ENCODE results near the gene UBXN2A. TPM values are rescaled to one million over a fixed set of nuclear protein-coding genes. Genes with fewer than 3 reads are reported as not detected.
"Not testable (repeated sequence)": the region's sequence is repeated elsewhere in the genome, so short reads cannot be mapped to it uniquely, and the experiment has no call there.

The UBXN2A gene
- total RNA-seq, 2 experiments from 2014 or later = 9.6 to 11.9 TPM

DNA sequence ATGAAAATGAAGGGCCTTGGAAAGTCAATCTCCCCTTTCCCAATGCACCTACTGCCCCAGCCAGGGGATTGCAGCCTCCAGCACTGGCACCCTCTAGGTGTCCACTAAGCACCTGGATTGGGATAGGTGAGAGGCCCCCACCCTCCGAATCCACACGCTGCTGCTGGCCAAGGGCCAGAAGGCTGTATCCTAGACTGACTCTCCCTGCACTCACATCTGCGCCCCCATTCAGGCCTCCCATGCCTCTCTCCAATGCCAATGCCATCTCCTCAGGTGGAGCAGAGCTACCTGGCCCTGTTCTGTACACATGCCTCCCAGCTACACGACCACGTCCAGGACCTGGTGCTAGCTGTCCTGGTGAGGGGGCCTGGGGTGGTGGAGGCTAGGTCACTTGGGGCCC lies 79.5 kb downstream of the UBXN2A start:
- CTCF ChIA-PET = interaction anchor here (0.6 to 1.4 kb wide), 2 partner anchors 10 to 32 kb away, joined by 3 read pairs; no protein-coding TSS in a partner anchor
- Mint-ChIP-seq H3K27me3 (no peaks in the 10 kb centered on the region), H3K9me3 (no peaks in the 10 kb centered on the region), H3K4me3 (no peak overlapping the region), H3K36me3 (ENCODE audit: low read depth) (no peaks in the 10 kb centered on the region), H3K4me1 (no peaks in the 10 kb centered on the region), H3K27ac (no peak overlapping the region)
- DNase-seq = no peak
- POLR2A ChIA-PET = no interaction called here

DNA sequence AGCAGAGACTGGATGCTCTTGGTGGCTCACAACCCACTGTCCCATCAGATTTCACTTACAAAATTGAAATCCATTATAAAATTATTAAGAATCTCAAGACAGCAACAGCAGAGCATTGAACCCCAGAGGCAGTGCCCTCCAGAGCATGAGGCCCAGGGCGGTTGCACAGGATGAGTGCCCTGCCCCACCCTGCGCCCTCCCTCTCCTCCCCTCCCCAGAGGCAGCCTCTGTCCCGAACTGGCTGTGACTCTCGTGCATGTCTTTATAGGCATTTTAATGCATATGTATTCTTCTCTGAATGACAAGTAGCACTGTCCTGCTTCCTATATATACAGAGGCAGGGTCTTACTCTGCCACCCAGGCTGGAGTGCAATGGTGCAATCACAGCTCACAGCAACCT lies 80.0 kb downstream of the UBXN2A start:
- no peak overlapping the region for H3K4me3 Mint-ChIP-seq
- no peaks in the 10 kb centered on the region for H3K9me3 Mint-ChIP-seq
- ChIA-PET CTCF (interaction anchor here (1.4 kb wide), 1 partner anchor 9 kb away, joined by 3 read pairs; no protein-coding TSS in a partner anchor), POLR2A (no interaction called here)
- no peak for DNase-seq
- no peaks in the 10 kb centered on the region for H3K27me3 Mint-ChIP-seq
- peak overlapping the region; percentile 5 for H3K27ac Mint-ChIP-seq
- no peaks in the 10 kb centered on the region for H3K4me1 Mint-ChIP-seq
- H3K36me3 Mint-ChIP-seq (ENCODE audit: low read depth) = no peaks in the 10 kb centered on the region

DNA sequence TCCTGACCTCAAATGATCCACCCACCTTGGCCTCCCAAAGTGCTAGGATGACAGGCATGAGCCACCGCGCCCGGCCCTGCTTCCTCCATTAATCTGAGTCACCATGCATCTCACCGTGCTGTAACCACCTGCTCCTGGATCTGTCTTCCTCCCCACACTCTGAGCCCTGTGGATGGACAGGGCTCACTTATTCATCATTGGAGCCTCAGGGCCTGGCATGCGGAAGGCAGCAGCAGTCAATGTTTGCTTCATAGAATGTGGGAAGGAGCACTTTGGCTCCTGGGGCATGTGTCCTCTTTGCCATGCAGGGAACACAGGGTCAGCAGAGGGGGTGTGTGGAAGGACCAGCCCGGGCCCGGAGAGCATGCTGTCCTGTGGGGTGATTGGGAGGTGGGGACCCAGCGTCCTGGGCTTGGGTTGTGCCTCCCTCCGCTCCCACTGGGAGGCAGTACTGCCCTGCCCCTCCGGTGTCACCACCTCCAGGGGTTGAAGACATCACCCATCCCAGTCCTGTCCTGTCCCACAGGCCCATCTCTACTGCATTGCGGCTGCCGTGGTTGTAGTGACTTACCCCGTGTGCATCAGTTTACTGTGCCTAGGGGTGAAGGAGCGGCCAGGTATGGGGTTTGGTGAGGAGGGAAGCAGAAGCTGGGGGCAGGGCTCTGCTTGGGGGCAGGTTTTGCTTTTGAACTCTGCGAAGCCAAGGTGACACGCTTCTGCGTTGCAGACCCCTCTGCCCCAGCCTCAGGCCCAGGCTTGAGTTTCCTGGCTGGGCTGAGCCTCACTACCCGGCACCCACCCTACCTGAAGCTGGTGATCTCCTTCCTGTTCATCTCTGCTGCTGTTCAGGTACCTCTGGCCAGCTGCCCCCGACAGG lies 81.1 kb downstream of the UBXN2A start:
- H3K27ac Mint-ChIP-seq = peak overlapping the region; percentile 9
- H3K9me3 Mint-ChIP-seq = no peaks in the 10 kb centered on the region
- H3K4me3 Mint-ChIP-seq = no peak overlapping the region
- ChIA-PET CTCF (interaction anchor here (0.6 to 1.3 kb wide), 4 partner anchors 10 to 576 kb away, joined by 3 to 4 read pairs (median 4); partner anchors contain the start of gene ATAD2B), POLR2A (no interaction called here)
- peak; percentile 21 for DNase-seq
- no peaks in the 10 kb centered on the region for H3K4me1 Mint-ChIP-seq
- no peaks in the 10 kb centered on the region for H3K27me3 Mint-ChIP-seq
- peaks cover 2% of the 10 kb centered on the region for H3K36me3 Mint-ChIP-seq (ENCODE audit: low read depth)

DNA sequence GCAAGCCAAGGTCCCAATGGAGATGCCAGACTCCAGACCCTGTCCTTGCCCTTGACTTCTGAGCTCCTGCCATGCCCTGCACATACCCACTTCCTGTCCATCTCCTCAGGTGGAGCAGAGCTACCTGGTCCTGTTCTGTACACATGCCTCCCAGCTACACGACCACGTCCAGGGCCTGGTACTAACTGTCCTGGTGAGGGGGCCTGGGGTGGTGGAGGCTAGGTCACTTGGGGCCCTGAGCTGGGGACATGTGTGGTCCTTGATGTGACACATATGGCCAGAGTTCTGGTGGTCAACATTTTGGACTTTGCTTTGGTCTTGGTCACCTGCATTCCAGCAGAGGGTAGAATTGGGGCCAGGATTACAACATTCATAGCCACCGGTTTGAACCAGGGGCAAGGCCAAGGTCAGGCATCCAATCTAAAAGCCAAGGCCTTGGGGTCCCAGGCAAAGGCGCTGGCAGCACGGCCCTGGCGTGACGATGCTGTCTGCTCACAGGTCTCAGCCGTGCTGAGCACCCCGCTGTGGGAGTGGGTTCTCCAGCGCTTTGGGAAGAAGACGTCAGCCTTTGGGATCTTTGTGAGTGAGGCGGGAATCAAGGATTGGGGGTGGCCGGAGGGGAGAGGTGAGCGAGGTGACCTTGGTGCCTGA lies 82.2 kb downstream of the UBXN2A start:
- no peak for DNase-seq
- Mint-ChIP-seq H3K9me3 (no peaks in the 10 kb centered on the region), H3K27ac (no peak overlapping the region), H3K4me3 (no peak overlapping the region), H3K27me3 (no peaks in the 10 kb centered on the region), H3K4me1 (no peaks in the 10 kb centered on the region), H3K36me3 (ENCODE audit: low read depth) (peaks cover 4% of the 10 kb centered on the region)
- ChIA-PET POLR2A (no interaction called here), CTCF (interaction anchor here (1.0 to 1.3 kb wide), 3 partner anchors 11 to 96 kb away, joined by 3 to 4 read pairs (median 3); partner anchors contain the start of gene ATAD2B)

DNA sequence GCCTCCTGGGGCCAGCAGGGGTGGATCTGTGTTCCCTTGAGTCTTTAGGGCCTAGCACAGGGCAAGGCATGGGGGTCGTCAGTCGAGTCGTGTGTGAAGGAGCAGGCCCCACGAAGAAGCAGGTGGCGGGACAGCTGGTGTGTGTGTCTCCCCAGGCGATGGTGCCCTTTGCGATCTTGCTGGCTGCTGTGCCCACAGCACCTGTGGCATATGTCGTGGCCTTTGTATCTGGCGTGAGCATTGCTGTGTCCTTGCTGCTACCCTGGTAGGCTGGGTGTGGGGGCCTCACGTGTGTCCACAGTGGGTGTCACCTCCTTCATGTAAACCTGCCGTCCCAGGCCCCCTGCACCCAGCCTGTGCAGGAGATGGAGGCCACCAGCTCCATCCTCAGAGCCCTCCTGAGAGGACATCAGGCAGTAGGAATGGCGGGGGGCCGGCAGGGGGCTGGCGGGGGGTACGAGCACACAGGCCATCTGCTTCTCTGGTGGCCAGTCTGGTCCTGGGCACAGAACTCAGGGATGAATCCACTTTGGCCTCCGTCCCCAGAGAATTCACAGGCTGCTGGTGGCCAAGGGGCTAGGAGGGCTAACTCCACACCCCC lies 82.8 kb downstream of the UBXN2A start:
- POLR2A ChIA-PET = no interaction called here

DNA sequence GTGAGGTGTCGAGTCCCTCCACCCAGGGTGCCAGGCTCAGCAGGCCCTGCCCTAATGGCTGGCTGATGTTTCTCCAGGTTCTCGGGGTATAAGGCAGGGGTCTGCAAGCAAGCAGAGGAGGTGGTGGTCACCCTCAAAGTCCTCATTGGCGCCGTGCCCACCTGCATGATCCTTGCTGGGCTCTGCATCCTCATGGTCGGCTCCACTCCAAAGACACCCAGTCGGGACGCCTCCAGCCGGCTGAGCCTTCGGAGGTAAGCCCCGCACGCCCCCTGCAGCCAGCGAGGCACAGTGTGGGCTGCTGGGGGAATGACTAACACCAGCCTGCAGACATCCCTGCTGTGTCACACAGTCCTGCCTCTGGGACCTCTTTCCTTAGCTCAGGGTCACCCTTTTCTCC lies 83.8 kb downstream of the UBXN2A start:
- H3K9me3 Mint-ChIP-seq = no peaks in the 10 kb centered on the region
- H3K27me3 Mint-ChIP-seq = no peaks in the 10 kb centered on the region
- H3K36me3 Mint-ChIP-seq (ENCODE audit: low read depth) = peaks cover 7% of the 10 kb centered on the region
- no peaks in the 10 kb centered on the region for H3K4me1 Mint-ChIP-seq
- H3K27ac Mint-ChIP-seq = no peak overlapping the region
- POLR2A ChIA-PET = no interaction called here
- H3K4me3 Mint-ChIP-seq = no peak overlapping the region
- CTCF ChIA-PET = interaction anchor here (0.7 kb wide), 1 partner anchor 97 kb away, joined by 3 read pairs; the partner anchor contains the start of gene ATAD2B
- DNase-seq = no peak

More for the DNA sequence above, 82.8 kb downstream of the UBXN2A start:
- no peak for DNase-seq
- no peaks in the 10 kb centered on the region for H3K27me3 Mint-ChIP-seq
- peaks cover 4% of the 10 kb centered on the region for H3K36me3 Mint-ChIP-seq (ENCODE audit: low read depth)
- CTCF ChIA-PET = interaction anchor here (0.7 kb wide), 1 partner anchor 96 kb away, joined by 3 read pairs; the partner anchor contains the start of gene ATAD2B
- H3K4me3 Mint-ChIP-seq = no peak overlapping the region
- no peaks in the 10 kb centered on the region for H3K9me3 Mint-ChIP-seq
- no peaks in the 10 kb centered on the region for H3K4me1 Mint-ChIP-seq
- no peak overlapping the region for H3K27ac Mint-ChIP-seq

DNA sequence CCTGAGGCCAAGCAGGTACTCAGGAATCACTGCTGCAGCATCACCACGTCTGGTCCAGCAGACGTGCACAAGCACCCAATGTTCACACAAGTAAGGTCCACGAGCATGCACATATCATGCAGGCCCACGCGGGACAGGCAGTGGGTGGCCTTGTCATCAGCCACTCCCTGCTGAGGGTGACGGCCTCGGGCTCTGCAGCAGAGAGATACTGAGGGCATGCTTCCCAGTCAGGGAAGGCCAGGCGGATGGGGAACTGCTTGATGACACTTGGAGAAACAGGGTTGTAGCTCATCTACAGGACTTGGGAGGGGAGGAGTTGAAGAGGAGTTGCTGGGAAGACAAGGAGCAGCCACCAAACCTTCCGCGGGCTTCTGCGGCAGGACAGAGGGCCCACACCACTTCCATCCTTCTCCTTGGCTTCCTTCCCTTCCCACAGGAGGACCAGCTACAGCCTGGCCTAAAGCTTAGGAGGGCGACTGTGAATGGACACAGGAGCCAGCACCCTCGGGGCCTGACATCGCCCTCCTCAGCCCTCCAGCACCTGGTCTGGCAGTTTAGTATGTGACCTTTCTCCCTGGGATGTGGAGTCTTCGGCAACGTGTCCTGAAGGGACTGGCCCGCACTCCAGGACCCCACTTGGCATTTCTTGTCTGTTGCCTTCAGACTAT lies 84.9 kb downstream of the UBXN2A start:
- Mint-ChIP-seq H3K27ac (no peak overlapping the region), H3K9me3 (no peaks in the 10 kb centered on the region), H3K4me1 (no peaks in the 10 kb centered on the region), H3K27me3 (no peaks in the 10 kb centered on the region), H3K4me3 (no peak overlapping the region), H3K36me3 (ENCODE audit: low read depth) (peaks cover 16% of the 10 kb centered on the region)
- CTCF ChIA-PET = no interaction called here
- DNase-seq = no peak
- POLR2A ChIA-PET = no interaction called here

DNA sequence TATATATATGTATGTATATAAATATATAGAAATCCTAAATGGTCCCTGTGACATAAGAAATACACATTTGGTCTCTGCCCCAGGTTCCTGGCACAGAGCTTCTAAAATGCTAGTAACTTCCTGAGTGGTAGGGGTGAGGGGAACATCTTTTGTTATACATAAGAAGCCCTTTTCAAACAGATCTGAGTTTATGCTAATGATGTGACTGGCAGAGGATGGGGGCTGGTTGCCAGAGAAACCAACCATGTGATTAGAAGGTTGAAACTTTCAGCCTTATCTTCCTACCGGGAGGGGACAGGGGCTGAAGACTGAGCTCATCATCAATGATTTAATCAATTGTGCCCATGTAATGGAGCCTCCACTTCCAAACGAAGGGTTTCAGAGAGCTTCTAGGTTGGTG lies 86.0 kb downstream of the UBXN2A start:
- no peak for DNase-seq
- ChIA-PET CTCF (no interaction called here), POLR2A (no interaction called here)
- Mint-ChIP-seq H3K4me3 (no peak overlapping the region), H3K36me3 (ENCODE audit: low read depth) (peaks cover 18% of the 10 kb centered on the region), H3K27me3 (no peaks in the 10 kb centered on the region), H3K4me1 (no peaks in the 10 kb centered on the region), H3K27ac (no peak overlapping the region), H3K9me3 (no peaks in the 10 kb centered on the region)

DNA sequence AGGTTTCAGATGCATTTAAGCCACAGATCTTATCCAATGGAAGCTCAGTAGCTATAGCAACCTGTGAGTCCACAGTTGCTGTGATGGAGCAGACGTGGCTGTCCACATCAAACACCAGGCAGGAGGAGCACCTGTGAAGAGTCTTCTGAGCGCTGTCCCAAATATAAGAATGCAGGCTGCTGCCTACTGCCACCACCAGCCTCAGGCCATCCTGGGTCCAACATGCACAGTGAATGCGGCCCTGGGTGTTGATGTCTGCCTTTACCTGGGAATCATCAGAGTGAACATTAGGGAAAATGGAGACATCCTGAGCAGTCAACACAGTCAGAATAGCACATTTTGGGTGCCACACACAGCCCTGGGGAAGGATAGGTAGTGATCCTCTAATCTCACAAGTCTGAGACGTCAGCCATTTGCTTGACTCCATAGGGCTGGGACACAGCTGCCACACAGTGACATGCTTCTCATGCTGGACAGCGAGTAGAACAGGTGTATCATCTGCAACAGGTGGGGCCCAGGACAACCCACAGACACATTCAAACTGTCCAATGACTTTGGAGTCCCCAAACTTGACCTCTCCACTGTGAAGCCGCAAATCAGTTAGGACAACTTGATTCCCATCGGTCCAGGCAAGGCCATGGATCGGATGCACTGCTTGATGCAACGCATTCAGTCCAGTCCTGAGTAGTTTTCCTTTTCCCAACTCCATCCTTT lies 98.7 kb downstream of the UBXN2A start:
- CTCF ChIA-PET = interaction anchor here (0.8 kb wide), 1 partner anchor 40 kb away, joined by 3 read pairs; no protein-coding TSS in a partner anchor
- Mint-ChIP-seq H3K4me1 (peaks cover 13% of the 10 kb centered on the region), H3K27me3 (no peaks in the 10 kb centered on the region), H3K27ac (no peak overlapping the region), H3K4me3 (no peak overlapping the region), H3K36me3 (ENCODE audit: low read depth) (peaks cover 16% of the 10 kb centered on the region), H3K9me3 (no peaks in the 10 kb centered on the region)
- POLR2A ChIA-PET = no interaction called here
- no peak for DNase-seq

DNA sequence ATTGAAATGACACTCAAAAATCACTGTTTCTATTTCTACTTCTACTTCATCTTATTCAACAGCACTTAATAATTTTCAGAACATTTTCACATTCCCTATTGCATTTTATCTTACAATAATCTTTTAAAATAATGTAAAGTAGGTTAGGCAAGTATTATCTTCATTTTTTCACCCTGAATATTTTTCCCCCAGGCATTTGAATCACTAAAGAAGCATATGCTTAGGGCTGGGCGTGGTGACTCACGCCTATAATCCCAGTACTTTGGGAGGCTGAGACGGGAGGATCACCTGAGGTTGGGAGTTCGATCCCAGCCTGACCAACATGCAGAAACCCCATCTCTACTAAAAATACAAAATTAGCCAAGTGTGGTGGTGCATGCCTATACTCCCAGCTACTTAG lies 100.2 kb downstream of the UBXN2A start:
- H3K4me1 Mint-ChIP-seq = peaks cover 15% of the 10 kb centered on the region
- H3K36me3 Mint-ChIP-seq (ENCODE audit: low read depth) = peaks cover 16% of the 10 kb centered on the region
- POLR2A ChIA-PET = no interaction called here
- no peak for DNase-seq
- H3K9me3 Mint-ChIP-seq = no peaks in the 10 kb centered on the region
- no peak overlapping the region for H3K4me3 Mint-ChIP-seq
- CTCF ChIA-PET = no interaction called here
- no peak overlapping the region for H3K27ac Mint-ChIP-seq
- H3K27me3 Mint-ChIP-seq = no peaks in the 10 kb centered on the region

DNA sequence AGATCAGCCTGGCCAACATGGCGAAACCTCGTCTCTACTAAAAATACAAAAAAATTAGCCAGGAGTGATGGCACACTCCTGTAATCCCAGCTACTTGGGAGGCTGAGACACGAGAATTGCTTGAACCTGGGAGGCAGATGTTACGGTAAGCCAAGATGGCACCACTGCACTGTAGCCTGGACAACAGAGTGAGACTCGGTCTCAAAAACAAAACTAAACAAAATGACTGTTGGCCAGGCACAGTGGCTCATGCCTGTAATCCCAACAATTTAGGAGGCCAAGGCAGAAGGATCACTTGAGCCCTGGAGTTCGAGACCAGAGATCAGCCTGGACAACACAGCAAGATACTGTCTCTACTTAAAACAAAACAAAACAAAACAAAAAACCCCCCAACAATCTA lies 102.9 kb downstream of the UBXN2A start:
- CTCF ChIA-PET = interaction anchor here (0.6 kb wide), 1 partner anchor 427 kb away, joined by 3 read pairs; no protein-coding TSS in a partner anchor
- peaks cover 24% of the 10 kb centered on the region for H3K4me1 Mint-ChIP-seq
- H3K4me3 Mint-ChIP-seq; H3K27ac Mint-ChIP-seq; H3K36me3 Mint-ChIP-seq (ENCODE audit: low read depth); H3K9me3 Mint-ChIP-seq; DNase-seq; H3K27me3 Mint-ChIP-seq; POLR2A ChIA-PET: not testable (repeated sequence)

Data from activated CD4-positive, alpha-beta T cell treated with anti-CD3 and anti-CD28 coated beads, Interleukin-2, amount 10 ng/mL, durations not matched to agents 7 days and 5 days (primary cell).